ENCODE results near the gene TMEM222.
A peak's percentile ranks its signal among the peaks of the same experiment; 100 is the strongest.

The TMEM222 gene

DNA sequence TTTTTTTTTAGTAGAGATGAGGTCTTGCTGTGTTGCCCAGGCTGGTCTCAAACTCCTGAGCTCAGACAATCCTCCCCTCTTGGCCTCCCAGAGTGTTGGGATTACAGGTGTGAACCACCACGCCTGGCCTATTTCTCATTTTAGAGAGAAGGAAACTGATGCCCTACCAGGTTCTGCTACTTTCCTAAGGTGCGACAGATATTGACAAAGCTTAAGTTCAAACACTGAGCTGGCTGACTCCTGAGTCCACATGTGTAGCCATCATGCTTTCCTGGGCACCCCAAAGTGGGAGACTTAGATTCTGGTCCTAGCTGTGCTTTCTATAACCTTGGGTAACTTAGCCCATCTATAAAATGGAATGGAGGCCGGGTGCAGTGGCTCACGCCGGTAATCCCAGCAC is 5.1 kb upstream of the TMEM222 start:
- in situ Hi-C loops (cut with MboI; ENCODE audit: low sequenced_read_pairs): no loop called here
- Histone ChIP-seq H3K4me1 (no peaks in the 10 kb centered on the region), H3K9me3 (no peaks in the 10 kb centered on the region), H3K27me3 (ENCODE audit: low read depth) (0 out of 2 replicates have a peak, but pooled peaks cover 2% of the 10 kb centered on the region), H3K4me3 (no peak overlapping the region), H3K36me3 (replicated peaks) (no peaks in the 10 kb centered on the region)
- no peak for DNase-seq (ENCODE audit: low spot score in 2 of 2)

DNA sequence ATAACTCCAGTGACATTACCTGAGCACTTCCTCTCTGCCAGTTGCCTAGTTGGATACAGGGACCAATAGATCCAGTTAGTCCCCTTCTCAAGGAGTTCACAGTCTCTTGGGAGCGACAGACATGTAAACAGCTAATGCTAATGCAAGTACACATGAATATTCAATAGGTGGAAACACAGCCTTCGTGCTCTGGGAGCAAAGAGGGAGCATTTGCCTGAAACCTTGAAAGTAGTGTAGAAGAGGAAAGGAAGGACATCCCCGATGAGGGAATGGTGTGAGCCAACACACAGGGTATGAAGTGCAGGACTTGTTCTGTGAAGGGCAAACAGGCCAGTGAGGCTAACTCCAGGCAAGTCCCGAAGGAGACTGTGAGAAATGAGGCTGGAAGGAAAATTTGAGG is 3.8 kb upstream of the TMEM222 start:
- 0 out of 2 replicates have a peak, but pooled peaks cover 2% of the 10 kb centered on the region for H3K27me3 ChIP-seq (ENCODE audit: low read depth)
- H3K36me3 ChIP-seq (replicated peaks): no peaks in the 10 kb centered on the region; the same call in 1 of the 2 replicates
- H3K4me1 ChIP-seq: peaks cover 2% of the 10 kb centered on the region; the same call in 1 of the 2 replicates
- no peak overlapping the region for H3K4me3 ChIP-seq
- H3K9me3 ChIP-seq: no peaks in the 10 kb centered on the region
- in situ Hi-C loops (cut with MboI; ENCODE audit: low sequenced_read_pairs): no loop called here
- no peak for DNase-seq (ENCODE audit: low spot score in 2 of 2)

GRCh38 chr1:27318596-27318995 is 3.4 kb upstream of the TMEM222 start:
- Histone ChIP-seq H3K36me3 (replicated peaks) (no peaks in the 10 kb centered on the region; the same call in 1 of the 2 replicates), H3K27me3 (ENCODE audit: low read depth) (no peaks in the 10 kb centered on the region), H3K4me3 (no peak overlapping the region), H3K4me1 (peaks cover 6% of the 10 kb centered on the region; the same call in 1 of the 2 replicates), H3K9me3 (no peaks in the 10 kb centered on the region)
- in situ Hi-C loops (cut with MboI; ENCODE audit: low sequenced_read_pairs): no loop called here
- DNase-seq (ENCODE audit: low spot score in 2 of 2): no peak

DNA sequence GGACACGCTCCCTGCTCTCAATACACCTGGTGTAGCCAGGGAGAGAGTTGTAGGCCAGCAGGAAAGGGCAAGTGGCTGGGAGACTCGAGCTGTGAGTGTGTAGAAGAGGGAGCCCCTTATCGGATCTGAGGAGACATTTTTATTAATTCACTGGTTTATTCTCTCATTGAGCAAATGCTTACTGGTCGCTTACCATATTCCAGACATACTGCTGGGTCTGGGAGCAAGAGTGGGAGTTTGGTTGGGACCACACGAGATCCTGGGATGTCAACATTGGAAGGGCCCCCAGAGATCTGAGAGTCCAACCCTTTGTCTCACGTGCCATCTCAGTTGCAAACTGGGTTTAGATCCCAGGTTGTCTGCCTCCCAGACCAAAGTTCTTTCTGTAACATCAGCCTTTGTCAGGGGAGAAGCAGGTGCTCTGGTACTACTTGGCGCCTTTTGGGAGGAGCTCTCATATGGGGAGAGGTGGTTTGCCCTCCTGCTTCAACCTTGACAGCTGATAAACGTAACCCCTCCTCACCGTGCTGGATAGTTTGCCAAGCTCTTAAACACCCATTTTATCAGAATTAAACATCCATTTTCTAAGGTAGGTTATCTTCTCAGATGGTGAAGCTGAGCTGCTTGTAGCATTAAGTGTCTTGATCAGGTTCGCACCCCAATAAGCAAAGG is 742 bp downstream of the TMEM222 start:
- Histone ChIP-seq H3K4me1 (peaks cover 6% of the 10 kb centered on the region; the same call in 1 of the 2 replicates), H3K4me3 (peak overlapping the region; percentile 94), H3K36me3 (replicated peaks) (peaks cover 26% of the 10 kb centered on the region), H3K27me3 (ENCODE audit: low read depth) (no peaks in the 10 kb centered on the region), H3K9me3 (no peaks in the 10 kb centered on the region)
- in situ Hi-C loops (cut with MboI; ENCODE audit: low sequenced_read_pairs): no loop called here
- DNase-seq (ENCODE audit: low spot score in 2 of 2): no peak

- no peak for DNase-seq (ENCODE audit: low spot score in 2 of 2)
- H3K27me3 ChIP-seq (ENCODE audit: low read depth): no peaks in the 10 kb centered on the region
- H3K4me3 ChIP-seq: no peak overlapping the region
- in situ Hi-C loops (cut with MboI; ENCODE audit: low sequenced_read_pairs): no loop called here
- H3K9me3 ChIP-seq: no peaks in the 10 kb centered on the region
- peaks cover 30% of the 10 kb centered on the region for H3K36me3 ChIP-seq (replicated peaks)
- peaks cover 6% of the 10 kb centered on the region; the same call in 1 of the 2 replicates for H3K4me1 ChIP-seq
Measured at GRCh38 chr1:27325286-27325685, 3.3 kb downstream of the TMEM222 start.

GRCh38 chr1:27327964-27328363 is 6.0 kb downstream of the TMEM222 start:
- H3K4me3 ChIP-seq: no peak overlapping the region
- H3K9me3 ChIP-seq: no peaks in the 10 kb centered on the region
- in situ Hi-C loops (cut with MboI; ENCODE audit: low sequenced_read_pairs): no loop called here
- H3K36me3 ChIP-seq (replicated peaks): peaks cover 39% of the 10 kb centered on the region
- no peaks in the 10 kb centered on the region for H3K27me3 ChIP-seq (ENCODE audit: low read depth)
- H3K4me1 ChIP-seq: peaks cover 6% of the 10 kb centered on the region; the same call in 1 of the 2 replicates
- DNase-seq (ENCODE audit: low spot score in 2 of 2): no peak

DNA sequence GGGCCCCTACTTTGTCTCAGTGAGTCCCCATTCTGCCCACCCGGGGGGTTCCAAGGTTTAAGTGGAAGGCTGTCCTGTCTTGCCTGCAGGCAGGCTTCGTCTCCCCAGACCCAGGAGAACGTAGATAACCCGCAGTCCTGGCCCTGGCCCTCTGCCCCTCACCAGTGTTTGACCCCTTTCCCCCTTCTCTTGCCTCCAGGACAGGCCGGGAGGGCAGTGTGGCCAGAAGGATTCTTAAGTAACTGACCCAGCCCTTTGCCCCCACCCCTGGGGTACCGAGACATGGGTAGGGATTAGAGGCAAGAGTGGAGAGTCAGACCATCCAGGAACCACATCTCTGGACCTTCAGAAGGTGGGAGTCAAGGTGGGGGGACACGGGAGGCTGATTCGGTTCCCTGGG is 8.8 kb downstream of the TMEM222 start:
- in situ Hi-C loops (cut with MboI; ENCODE audit: low sequenced_read_pairs): no loop called here

GRCh38 chr1:27331426-27331825 is 9.5 kb downstream of the TMEM222 start:
- DNase-seq (ENCODE audit: low spot score in 2 of 2): no peak
- peaks cover 45% of the 10 kb centered on the region for H3K36me3 ChIP-seq (replicated peaks)
- H3K9me3 ChIP-seq: no peaks in the 10 kb centered on the region
- H3K27me3 ChIP-seq (ENCODE audit: low read depth): no peaks in the 10 kb centered on the region
- H3K4me1 ChIP-seq: no peaks in the 10 kb centered on the region
- no peak overlapping the region for H3K4me3 ChIP-seq
- in situ Hi-C loops (cut with MboI; ENCODE audit: low sequenced_read_pairs): no loop called here

More for the DNA sequence above, 8.8 kb downstream of the TMEM222 start:
- Histone ChIP-seq H3K9me3 (no peaks in the 10 kb centered on the region), H3K4me1 (no peaks in the 10 kb centered on the region), H3K4me3 (no peak overlapping the region), H3K27me3 (ENCODE audit: low read depth) (no peaks in the 10 kb centered on the region), H3K36me3 (replicated peaks) (peaks cover 49% of the 10 kb centered on the region)
- DNase-seq (ENCODE audit: low spot score in 2 of 2): no peak

DNA sequence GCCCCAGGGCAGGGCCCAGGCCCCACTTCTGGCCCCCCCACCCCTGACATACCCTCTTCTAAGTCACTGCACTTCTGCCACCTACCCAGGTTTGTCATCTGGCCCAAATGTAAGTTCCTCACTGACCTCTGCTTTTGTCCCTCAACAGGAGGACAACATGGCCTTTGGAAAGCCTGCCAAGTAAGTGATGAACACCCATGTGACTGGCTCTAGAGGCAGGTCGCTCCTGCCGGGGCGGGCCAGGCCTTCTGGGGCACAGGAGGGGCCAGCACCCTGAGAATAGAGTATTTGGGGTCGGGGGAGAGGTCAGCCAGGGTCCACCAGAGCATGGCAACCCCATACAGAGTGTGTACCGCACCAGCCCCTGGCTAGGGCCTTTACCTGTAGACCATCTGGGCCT is 10.0 kb downstream of the TMEM222 start:
- in situ Hi-C loops (cut with MboI; ENCODE audit: low sequenced_read_pairs): no loop called here
- peaks cover 40% of the 10 kb centered on the region for H3K36me3 ChIP-seq (replicated peaks)

DNA sequence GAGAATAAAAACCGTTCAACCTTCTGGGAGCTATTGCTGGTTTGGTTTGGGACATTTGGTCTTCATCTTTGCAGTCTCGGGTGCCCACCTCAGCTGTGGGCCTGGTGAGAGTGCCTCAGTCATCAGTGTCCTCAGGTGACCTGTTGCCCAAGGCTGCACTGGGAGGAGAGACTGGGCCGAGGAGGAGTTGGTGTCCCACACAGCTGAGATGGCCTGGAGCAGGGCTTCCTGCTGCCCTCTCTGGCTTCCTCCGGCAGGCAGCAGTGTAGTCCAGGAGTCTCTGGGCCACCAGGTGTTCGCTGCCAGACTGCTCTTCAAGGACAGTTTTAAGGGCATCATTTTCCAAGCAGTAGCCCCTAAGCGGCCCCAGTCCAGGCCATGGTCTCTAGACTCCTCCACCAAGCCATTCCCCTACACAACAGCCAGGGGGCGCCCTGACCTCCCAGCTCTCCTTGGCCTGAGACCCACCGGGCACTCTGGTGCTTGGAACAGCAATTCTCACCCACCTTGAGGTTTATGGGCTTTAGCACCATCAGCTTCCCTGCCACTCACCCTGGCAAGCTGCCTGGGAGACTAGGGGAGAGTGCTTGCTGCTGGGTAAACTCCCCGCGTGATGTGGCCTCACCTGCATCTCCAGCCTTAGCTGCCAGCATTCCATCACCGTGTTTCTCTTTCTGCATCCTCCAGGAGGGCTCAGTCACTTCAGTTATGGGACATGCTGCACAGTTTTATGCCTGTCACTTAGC is 10.7 kb downstream of the TMEM222 start:
- no peaks in the 10 kb centered on the region for H3K27me3 ChIP-seq (ENCODE audit: low read depth)
- H3K36me3 ChIP-seq (replicated peaks): peaks cover 37% of the 10 kb centered on the region
- no peak overlapping the region for H3K4me3 ChIP-seq
- H3K4me1 ChIP-seq: no peaks in the 10 kb centered on the region
- H3K9me3 ChIP-seq: no peaks in the 10 kb centered on the region
- in situ Hi-C loops (cut with MboI; ENCODE audit: low sequenced_read_pairs): no loop called here
- peak; percentile 17 to 68 for DNase-seq (ENCODE audit: low spot score in 2 of 2)

More for the DNA sequence above, 10.0 kb downstream of the TMEM222 start:
- Histone ChIP-seq H3K9me3 (no peaks in the 10 kb centered on the region), H3K4me3 (no peak overlapping the region), H3K27me3 (ENCODE audit: low read depth) (no peaks in the 10 kb centered on the region), H3K4me1 (no peaks in the 10 kb centered on the region)
- DNase-seq (ENCODE audit: low spot score in 2 of 2): no peak

DNA sequence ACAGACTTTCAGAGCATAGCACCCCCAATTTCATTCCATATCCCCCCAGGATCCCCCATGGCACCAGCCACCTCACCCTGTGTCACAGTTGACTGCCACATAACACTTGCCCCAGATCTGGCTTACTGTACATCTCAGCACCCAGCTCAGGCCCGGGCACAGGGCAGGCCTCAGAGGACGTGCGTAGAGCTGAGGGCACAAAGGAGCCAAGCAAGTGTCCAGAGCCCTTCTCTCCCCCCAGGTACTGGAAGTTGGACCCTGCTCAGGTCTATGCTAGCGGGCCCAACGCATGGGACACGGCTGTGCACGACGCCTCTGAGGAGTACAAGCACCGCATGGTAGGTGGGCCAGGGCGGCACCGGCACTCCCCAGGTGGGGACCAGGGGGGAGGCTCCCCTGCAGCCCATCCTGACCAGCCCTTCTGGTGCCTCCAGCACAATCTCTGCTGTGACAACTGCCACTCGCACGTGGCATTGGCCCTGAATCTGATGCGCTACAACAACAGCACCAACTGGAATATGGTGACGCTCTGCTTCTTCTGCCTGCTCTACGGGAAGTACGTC is 11.8 kb downstream of the TMEM222 start:
- Histone ChIP-seq H3K27me3 (ENCODE audit: low read depth) (no peaks in the 10 kb centered on the region), H3K4me3 (no peak overlapping the region), H3K4me1 (no peaks in the 10 kb centered on the region), H3K36me3 (replicated peaks) (peaks cover 33% of the 10 kb centered on the region), H3K9me3 (no peaks in the 10 kb centered on the region)
- DNase-seq (ENCODE audit: low spot score in 2 of 2): no peak
- in situ Hi-C loops (cut with MboI; ENCODE audit: low sequenced_read_pairs): no loop called here

DNA sequence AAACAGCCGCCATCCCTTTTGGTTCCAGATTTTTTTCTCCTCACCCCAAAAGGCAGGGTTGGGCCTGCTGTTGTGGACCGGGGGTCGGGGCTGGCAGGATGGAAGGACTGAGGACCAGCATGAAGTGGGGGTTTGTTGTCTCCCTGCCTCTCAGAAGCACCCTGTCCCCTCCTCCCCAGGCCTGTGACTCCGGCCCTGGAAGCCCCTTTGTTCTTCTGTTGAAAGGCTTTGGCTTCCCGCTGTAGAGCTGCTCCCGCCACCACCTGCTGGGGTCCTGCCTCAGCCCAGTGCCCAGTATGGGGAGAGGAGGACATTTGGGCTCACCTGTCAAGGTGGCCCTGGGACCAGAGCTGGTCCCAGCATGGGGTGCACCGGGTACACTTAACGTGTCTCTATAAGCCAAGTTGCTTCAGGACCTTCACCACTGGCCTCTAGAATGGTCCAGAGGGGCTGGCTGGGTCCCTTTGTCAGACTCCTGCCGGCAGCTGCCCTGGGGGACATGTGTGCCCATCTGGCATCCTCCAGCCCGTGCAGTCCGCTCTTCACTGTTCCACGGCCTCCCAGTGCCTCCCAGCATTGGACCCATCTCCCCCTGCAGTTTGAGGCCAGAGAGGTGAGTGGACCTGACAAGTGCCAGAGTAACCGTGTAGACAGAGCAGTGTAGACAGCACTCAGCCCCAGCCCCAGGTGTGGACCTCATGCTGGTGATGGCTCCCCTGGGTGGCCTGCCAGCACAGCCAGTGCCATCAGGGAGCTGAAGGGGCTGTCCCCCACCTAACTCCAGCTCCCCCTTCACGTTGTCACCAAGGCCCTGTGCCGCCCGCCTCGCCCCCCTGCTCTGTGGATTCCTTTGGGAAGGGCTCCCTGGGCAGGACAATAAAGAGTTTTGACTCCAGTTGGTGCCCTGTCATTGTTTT is 13.8 kb downstream of the TMEM222 start:
- Histone ChIP-seq H3K4me1 (no peaks in the 10 kb centered on the region), H3K27me3 (ENCODE audit: low read depth) (no peaks in the 10 kb centered on the region), H3K9me3 (no peaks in the 10 kb centered on the region), H3K4me3 (no peak overlapping the region), H3K36me3 (replicated peaks) (peaks cover 33% of the 10 kb centered on the region)
- DNase-seq (ENCODE audit: low spot score in 2 of 2): no peak
- in situ Hi-C loops (cut with MboI; ENCODE audit: low sequenced_read_pairs): no loop called here

- Histone ChIP-seq H3K4me3 (no peak overlapping the region), H3K36me3 (replicated peaks) (peaks cover 33% of the 10 kb centered on the region), H3K4me1 (no peaks in the 10 kb centered on the region), H3K27me3 (ENCODE audit: low read depth) (no peaks in the 10 kb centered on the region), H3K9me3 (no peaks in the 10 kb centered on the region)
- in situ Hi-C loops (cut with MboI; ENCODE audit: low sequenced_read_pairs): no loop called here
- no peak for DNase-seq (ENCODE audit: low spot score in 2 of 2)
Measured at GRCh38 chr1:27336756-27337155, 14.8 kb downstream of the TMEM222 start.
